WTC11 (cell line): ENCODE measurements around the gene SDK2. TPM values are rescaled to one million over a fixed set of nuclear protein-coding genes. Genes with fewer than 3 reads are reported as not detected.

Experiments
- ATAC-seq: fragments of 200-7000 bp; cut with Tn5 transposase; 2 replicates; pipeline ENCODE4 v1.10.0; 2021; ENCODE audit warnings: mild to moderate bottlenecking, moderate library complexity
- CTCF ChIA-PET: fragments of 300-600 bp; sonication (Branson Sonifier 250); formaldehyde crosslinking; loops from one replicate; lab custom pipeline; 2021; ENCODE audit warnings: antibody characterized with exemption; lab: Charles Lee
- POLR2A ChIA-PET: fragments of 350-600 bp; sonication (Branson Sonifier 250); formaldehyde crosslinking; loops from one replicate; lab custom pipeline; 2021; ENCODE audit warnings: antibody characterized with exemption; lab: Charles Lee
- DNase-seq: peaks from one replicate; pipeline ENCODE4 v3.0.0; 2021; ENCODE audit warnings: low spot score
- H3K27ac Mint-ChIP-seq: 2 replicates; pipeline ENCODE4 v1.8.0; 2021; ENCODE audit warnings: mixed read lengths
- H3K27me3 Mint-ChIP-seq: 2 replicates; pipeline ENCODE4 v1.8.0; 2021; ENCODE audit warnings: low read depth, mild to moderate bottlenecking, moderate library complexity, mixed read lengths
- H3K36me3 Mint-ChIP-seq: 2 replicates; pipeline ENCODE4 v1.8.0; 2021; ENCODE audit warnings: mixed read lengths
- H3K4me1 Mint-ChIP-seq: 2 replicates; pipeline ENCODE4 v1.8.0; 2022; ENCODE audit warnings: mixed read lengths
- H3K4me3 Mint-ChIP-seq: 2 replicates; pipeline ENCODE4 v1.8.0; 2021; ENCODE audit warnings: mild to moderate bottlenecking, moderate library complexity, mixed read lengths
- H3K9me3 Mint-ChIP-seq: 2 replicates; pipeline ENCODE4 v1.8.0; 2021; ENCODE audit warnings: mixed read lengths
- ATF6 ChIP-seq: sonication (generic); formaldehyde crosslinking; IDR thresholded peaks from 2 replicates; pipeline ENCODE4 v1.8.1; 2023; ENCODE audit warnings: mild to moderate bottlenecking, missing genetic modification reagents
- CREM ChIP-seq: sonication (generic); formaldehyde crosslinking; IDR thresholded peaks from 2 replicates; pipeline ENCODE4 v1.8.1; 2022; ENCODE audit warnings: mild to moderate bottlenecking, missing genetic modification reagents, moderate library complexity
- ELF4 ChIP-seq: sonication (generic); formaldehyde crosslinking; IDR thresholded peaks from 2 replicates; pipeline ENCODE4 v1.8.1; 2022; ENCODE audit warnings: low read depth, mild to moderate bottlenecking, moderate library complexity, missing genetic modification reagents
- EMX1 ChIP-seq: fragments of 250-450 bp; sonication (Bioruptor Pico); IDR thresholded peaks from 2 replicates; pipeline ENCODE4 v1.8.0; 2021; ENCODE audit warnings: mild to moderate bottlenecking
- FOXP4 ChIP-seq: sonication (generic); formaldehyde crosslinking; IDR thresholded peaks from 2 replicates; pipeline ENCODE4 v1.8.0; 2022; ENCODE audit warnings: mild to moderate bottlenecking, missing genetic modification reagents
- GTF2I ChIP-seq: fragments of 250-450 bp; sonication (Bioruptor Pico); conservative IDR thresholded peaks from 2 replicates; pipeline ENCODE4 v1.4.0; 2021; ENCODE audit warnings: mild to moderate bottlenecking
- HMGXB4 ChIP-seq: sonication (generic); formaldehyde crosslinking; IDR thresholded peaks from 2 replicates; pipeline ENCODE4 v1.8.1; 2023; ENCODE audit warnings: mild to moderate bottlenecking, moderate library complexity, missing genetic modification reagents
- IRF1 ChIP-seq: sonication (generic); formaldehyde crosslinking; IDR thresholded peaks from 2 replicates; pipeline ENCODE4 v1.8.0; 2023; ENCODE audit warnings: missing genetic modification reagents
- IRF2 ChIP-seq: sonication (generic); formaldehyde crosslinking; IDR thresholded peaks from 2 replicates; pipeline ENCODE4 v1.8.0; 2022; ENCODE audit warnings: low read depth, missing genetic modification reagents, borderline replicate concordance
- NFE2L1 ChIP-seq: sonication (generic); formaldehyde crosslinking; IDR thresholded peaks from 2 replicates; pipeline ENCODE4 v1.8.1; 2023; ENCODE audit warnings: missing genetic modification reagents
- total RNA-seq: library from RNA; stranded (reverse); gene quantifications from 3 replicates; pipeline ENCODE4 v1.2.3, GENCODE V29; 2021
- TF ChIP-seq, protein P1 (sequence below): fragments of 250-450 bp; sonication (Bioruptor Pico); IDR thresholded peaks from 2 replicates; pipeline ENCODE4 v1.9.0; 2021; ENCODE audit warnings: mild to moderate bottlenecking
- TF ChIP-seq, protein P2 (sequence below): sonication (generic); formaldehyde crosslinking; IDR thresholded peaks from 2 replicates; pipeline ENCODE4 v1.8.1; 2022; ENCODE audit warnings: low read depth, missing genetic modification reagents, borderline replicate concordance
- TF ChIP-seq, protein P3 (sequence below): sonication (generic); formaldehyde crosslinking; IDR thresholded peaks from 2 replicates; pipeline ENCODE4 v1.8.1; 2022; ENCODE audit warnings: missing genetic modification reagents, borderline replicate concordance
- TF ChIP-seq, protein P4 (sequence below): fragments of 200-600 bp; IDR thresholded peaks from 2 replicates; pipeline ENCODE4 v1.8.0; 2022; ENCODE audit warnings: antibody characterized with exemption
- TF ChIP-seq, protein P5 (sequence below): fragments of 250-450 bp; sonication (Bioruptor Pico); IDR thresholded peaks from 2 replicates; pipeline ENCODE4 v2.1.2; 2022; ENCODE audit warnings: mild to moderate bottlenecking, moderate library complexity

Gene SDK2
- total RNA-seq, 1 experiment from 2014 or later: 14.8 TPM

DNA sequence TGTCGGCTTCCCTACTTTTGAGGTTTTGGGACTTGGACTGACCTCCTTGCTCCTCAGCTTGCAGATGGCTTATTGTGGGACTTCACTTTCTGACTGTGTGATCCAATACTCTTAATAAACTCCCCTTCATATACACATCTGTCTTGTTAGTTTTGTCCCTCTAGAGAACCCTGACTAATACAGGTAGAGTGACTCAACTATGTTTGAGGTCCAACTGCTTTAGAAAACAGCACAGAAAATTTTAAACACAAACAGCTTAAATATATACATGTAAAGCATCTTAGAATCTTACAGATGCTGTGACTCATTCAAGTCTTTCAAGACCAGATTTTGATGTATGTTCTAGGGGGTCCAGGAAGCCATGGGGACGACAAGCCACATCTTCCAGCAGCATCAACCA is 11.7 kb downstream of the SDK2 start:
- Mint-ChIP-seq H3K4me1 (peaks cover 15% of the 10 kb centered on the region), H3K9me3 (peaks cover 3% of the 10 kb centered on the region; the same call in 1 of the 2 replicates), H3K36me3 (no peaks in the 10 kb centered on the region), H3K27ac (no peak overlapping the region), H3K4me3 (no peak overlapping the region), H3K27me3 (no peaks in the 10 kb centered on the region)
- TF ChIP-seq ATF6 (CRISPR knock-in tag) (no peak), IRF1 (CRISPR knock-in tag) (no peak), CREM (no peak), GTF2I (CRISPR knock-in tag) (no peak), NFE2L1 (CRISPR knock-in tag) (no peak), EMX1 (no peak), ELF4 (CRISPR knock-in tag) (no peak), IRF2 (CRISPR knock-in tag) (no peak), FOXP4 (no peak), HMGXB4 (no peak)
- TF ChIP-seq, protein P1, sequence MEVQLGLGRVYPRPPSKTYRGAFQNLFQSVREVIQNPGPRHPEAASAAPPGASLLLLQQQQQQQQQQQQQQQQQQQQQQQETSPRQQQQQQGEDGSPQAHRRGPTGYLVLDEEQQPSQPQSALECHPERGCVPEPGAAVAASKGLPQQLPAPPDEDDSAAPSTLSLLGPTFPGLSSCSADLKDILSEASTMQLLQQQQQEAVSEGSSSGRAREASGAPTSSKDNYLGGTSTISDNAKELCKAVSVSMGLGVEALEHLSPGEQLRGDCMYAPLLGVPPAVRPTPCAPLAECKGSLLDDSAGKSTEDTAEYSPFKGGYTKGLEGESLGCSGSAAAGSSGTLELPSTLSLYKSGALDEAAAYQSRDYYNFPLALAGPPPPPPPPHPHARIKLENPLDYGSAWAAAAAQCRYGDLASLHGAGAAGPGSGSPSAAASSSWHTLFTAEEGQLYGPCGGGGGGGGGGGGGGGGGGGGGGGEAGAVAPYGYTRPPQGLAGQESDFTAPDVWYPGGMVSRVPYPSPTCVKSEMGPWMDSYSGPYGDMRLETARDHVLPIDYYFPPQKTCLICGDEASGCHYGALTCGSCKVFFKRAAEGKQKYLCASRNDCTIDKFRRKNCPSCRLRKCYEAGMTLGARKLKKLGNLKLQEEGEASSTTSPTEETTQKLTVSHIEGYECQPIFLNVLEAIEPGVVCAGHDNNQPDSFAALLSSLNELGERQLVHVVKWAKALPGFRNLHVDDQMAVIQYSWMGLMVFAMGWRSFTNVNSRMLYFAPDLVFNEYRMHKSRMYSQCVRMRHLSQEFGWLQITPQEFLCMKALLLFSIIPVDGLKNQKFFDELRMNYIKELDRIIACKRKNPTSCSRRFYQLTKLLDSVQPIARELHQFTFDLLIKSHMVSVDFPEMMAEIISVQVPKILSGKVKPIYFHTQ (CRISPR knock-in tag): no peak
- TF ChIP-seq, protein P2, sequence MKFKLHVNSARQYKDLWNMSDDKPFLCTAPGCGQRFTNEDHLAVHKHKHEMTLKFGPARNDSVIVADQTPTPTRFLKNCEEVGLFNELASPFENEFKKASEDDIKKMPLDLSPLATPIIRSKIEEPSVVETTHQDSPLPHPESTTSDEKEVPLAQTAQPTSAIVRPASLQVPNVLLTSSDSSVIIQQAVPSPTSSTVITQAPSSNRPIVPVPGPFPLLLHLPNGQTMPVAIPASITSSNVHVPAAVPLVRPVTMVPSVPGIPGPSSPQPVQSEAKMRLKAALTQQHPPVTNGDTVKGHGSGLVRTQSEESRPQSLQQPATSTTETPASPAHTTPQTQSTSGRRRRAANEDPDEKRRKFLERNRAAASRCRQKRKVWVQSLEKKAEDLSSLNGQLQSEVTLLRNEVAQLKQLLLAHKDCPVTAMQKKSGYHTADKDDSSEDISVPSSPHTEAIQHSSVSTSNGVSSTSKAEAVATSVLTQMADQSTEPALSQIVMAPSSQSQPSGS: no peak
- TF ChIP-seq, protein P3, sequence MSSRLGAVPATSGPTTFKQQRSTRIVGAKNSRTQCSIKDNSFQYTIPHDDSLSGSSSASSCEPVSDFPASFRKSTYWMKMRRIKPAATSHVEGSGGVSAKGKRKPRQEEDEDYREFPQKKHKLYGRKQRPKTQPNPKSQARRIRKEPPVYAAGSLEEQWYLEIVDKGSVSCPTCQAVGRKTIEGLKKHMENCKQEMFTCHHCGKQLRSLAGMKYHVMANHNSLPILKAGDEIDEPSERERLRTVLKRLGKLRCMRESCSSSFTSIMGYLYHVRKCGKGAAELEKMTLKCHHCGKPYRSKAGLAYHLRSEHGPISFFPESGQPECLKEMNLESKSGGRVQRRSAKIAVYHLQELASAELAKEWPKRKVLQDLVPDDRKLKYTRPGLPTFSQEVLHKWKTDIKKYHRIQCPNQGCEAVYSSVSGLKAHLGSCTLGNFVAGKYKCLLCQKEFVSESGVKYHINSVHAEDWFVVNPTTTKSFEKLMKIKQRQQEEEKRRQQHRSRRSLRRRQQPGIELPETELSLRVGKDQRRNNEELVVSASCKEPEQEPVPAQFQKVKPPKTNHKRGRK (CRISPR knock-in tag): no peak
- TF ChIP-seq, protein P4, sequence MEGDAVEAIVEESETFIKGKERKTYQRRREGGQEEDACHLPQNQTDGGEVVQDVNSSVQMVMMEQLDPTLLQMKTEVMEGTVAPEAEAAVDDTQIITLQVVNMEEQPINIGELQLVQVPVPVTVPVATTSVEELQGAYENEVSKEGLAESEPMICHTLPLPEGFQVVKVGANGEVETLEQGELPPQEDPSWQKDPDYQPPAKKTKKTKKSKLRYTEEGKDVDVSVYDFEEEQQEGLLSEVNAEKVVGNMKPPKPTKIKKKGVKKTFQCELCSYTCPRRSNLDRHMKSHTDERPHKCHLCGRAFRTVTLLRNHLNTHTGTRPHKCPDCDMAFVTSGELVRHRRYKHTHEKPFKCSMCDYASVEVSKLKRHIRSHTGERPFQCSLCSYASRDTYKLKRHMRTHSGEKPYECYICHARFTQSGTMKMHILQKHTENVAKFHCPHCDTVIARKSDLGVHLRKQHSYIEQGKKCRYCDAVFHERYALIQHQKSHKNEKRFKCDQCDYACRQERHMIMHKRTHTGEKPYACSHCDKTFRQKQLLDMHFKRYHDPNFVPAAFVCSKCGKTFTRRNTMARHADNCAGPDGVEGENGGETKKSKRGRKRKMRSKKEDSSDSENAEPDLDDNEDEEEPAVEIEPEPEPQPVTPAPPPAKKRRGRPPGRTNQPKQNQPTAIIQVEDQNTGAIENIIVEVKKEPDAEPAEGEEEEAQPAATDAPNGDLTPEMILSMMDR: no peak
- TF ChIP-seq, protein P5, sequence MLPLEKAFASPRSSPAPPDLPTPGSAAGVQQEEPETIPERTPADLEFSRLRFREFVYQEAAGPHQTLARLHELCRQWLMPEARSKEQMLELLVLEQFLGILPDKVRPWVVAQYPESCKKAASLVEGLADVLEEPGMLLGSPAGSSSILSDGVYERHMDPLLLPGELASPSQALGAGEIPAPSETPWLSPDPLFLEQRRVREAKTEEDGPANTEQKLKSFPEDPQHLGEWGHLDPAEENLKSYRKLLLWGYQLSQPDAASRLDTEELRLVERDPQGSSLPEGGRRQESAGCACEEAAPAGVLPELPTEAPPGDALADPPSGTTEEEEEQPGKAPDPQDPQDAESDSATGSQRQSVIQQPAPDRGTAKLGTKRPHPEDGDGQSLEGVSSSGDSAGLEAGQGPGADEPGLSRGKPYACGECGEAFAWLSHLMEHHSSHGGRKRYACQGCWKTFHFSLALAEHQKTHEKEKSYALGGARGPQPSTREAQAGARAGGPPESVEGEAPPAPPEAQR (CRISPR knock-in tag): no peak
- POLR2A ChIA-PET: no interaction called here
- DNase-seq: no peak
- ATAC-seq: no peak
- CTCF ChIA-PET: no interaction called here
